HepG2 (cell line): ENCODE results near the gene ATP9A. TPM values are rescaled to one million over a fixed set of nuclear protein-coding genes. Genes with fewer than 3 reads are reported as not detected.

Source experiments
- ARID2 ChIP-seq: sonication (generic); formaldehyde crosslinking; IDR thresholded peaks from 2 replicates; pipeline ENCODE4 v1.8.1; 2022; ENCODE audit warnings: mild to moderate bottlenecking, missing genetic modification reagents, borderline replicate concordance
- BCL6 ChIP-seq: IDR thresholded peaks from 2 replicates; pipeline ENCODE4 v1.6.1; 2016; ENCODE audit warnings: missing genetic modification reagents, missing compliant biosample characterization
- CENPX ChIP-seq: sonication (generic); formaldehyde crosslinking; IDR thresholded peaks from 2 replicates; pipeline ENCODE4 v1.9.0; 2021; ENCODE audit warnings: mild to moderate bottlenecking, missing genetic modification reagents, moderate library complexity
- EED ChIP-seq: sonication (generic); formaldehyde crosslinking; IDR thresholded peaks from 2 replicates; pipeline ENCODE4 v1.5.0; 2020; ENCODE audit warnings: mild to moderate bottlenecking, missing genetic modification reagents
- EHMT2 ChIP-seq: fragments of 200-600 bp; sonication (generic); IDR thresholded peaks from 2 replicates; pipeline ENCODE4 v1.7.0; 2017; ENCODE audit warnings: antibody characterized with exemption, low read depth, low read length, borderline replicate concordance
- KLF16 ChIP-seq, 2 experiments: sonication (generic) in 1 of 2; formaldehyde crosslinking in 1 of 2; IDR thresholded peaks; 2 replicates each; pipeline versions ENCODE4 v1.6.1 to v1.8.0; 2016 to 2023; ENCODE audit warnings: missing genetic modification reagents in 2 of 2, missing compliant biosample characterization in 1 of 2
- MBNL3 ChIP-seq: fragments of 250-450 bp; sonication (Bioruptor Pico); conservative IDR thresholded peaks from 2 replicates; pipeline ENCODE4 v1.8.0; 2022; ENCODE audit warnings: mild to moderate bottlenecking, inconsistent platforms
- PAX8 ChIP-seq: sonication (generic); formaldehyde crosslinking; IDR thresholded peaks from 2 replicates; pipeline ENCODE4 v1.8.0; 2022; ENCODE audit warnings: mild to moderate bottlenecking, missing genetic modification reagents, borderline replicate concordance
- PRDM4 ChIP-seq: sonication (generic); formaldehyde crosslinking; IDR thresholded peaks from 2 replicates; pipeline ENCODE4 v1.9.0; 2021; ENCODE audit warnings: missing genetic modification reagents, borderline replicate concordance
- RBFOX2 ChIP-seq: fragments of 200-400 bp; formaldehyde crosslinking; IDR thresholded peaks from 2 replicates; pipeline ENCODE4 v1.6.1; 2017; ENCODE audit warnings: low read depth, mild to moderate bottlenecking, low read length
- SPEN ChIP-seq: sonication (generic); formaldehyde crosslinking; IDR thresholded peaks from 2 replicates; pipeline ENCODE4 v1.5.1; 2020; ENCODE audit warnings: low read depth, mild to moderate bottlenecking, missing genetic modification reagents
- SSRP1 ChIP-seq: IDR thresholded peaks from 2 replicates; pipeline ENCODE4 v1.6.1; 2016; ENCODE audit warnings: control low read depth
- TGIF2 ChIP-seq: IDR thresholded peaks from 2 replicates; pipeline ENCODE4 v1.6.1; 2016; ENCODE audit warnings: control low read depth, missing compliant biosample characterization
- UBTF ChIP-seq: sonication (generic); formaldehyde crosslinking; IDR thresholded peaks from 2 replicates; pipeline ENCODE4 v1.4.0; 2020; ENCODE audit warnings: mild to moderate bottlenecking, missing genetic modification reagents
- WIZ ChIP-seq: sonication (generic); formaldehyde crosslinking; IDR thresholded peaks from 2 replicates; pipeline ENCODE4 v1.5.1; 2020; ENCODE audit warnings: mild to moderate bottlenecking, missing genetic modification reagents
- ZFP82 ChIP-seq: sonication (generic); formaldehyde crosslinking; IDR thresholded peaks from 2 replicates; pipeline ENCODE4 v1.5.1; 2020; ENCODE audit warnings: mild to moderate bottlenecking, missing genetic modification reagents, borderline replicate concordance
- ZNF232 ChIP-seq: sonication (generic); formaldehyde crosslinking; IDR thresholded peaks from 2 replicates; pipeline ENCODE4 v1.4.0; 2020; ENCODE audit warnings: missing genetic modification reagents, borderline replicate concordance
- ZNF329 ChIP-seq: sonication (generic); formaldehyde crosslinking; IDR thresholded peaks from 2 replicates; pipeline ENCODE4 v1.9.0; 2021; ENCODE audit warnings: low read depth, mild to moderate bottlenecking, missing genetic modification reagents
- ZNF331 ChIP-seq: sonication (generic); formaldehyde crosslinking; IDR thresholded peaks from 2 replicates; pipeline ENCODE4 v1.4.0; 2020; ENCODE audit warnings: missing genetic modification reagents
- ZNF350 ChIP-seq: sonication (generic); formaldehyde crosslinking; IDR thresholded peaks from 2 replicates; pipeline ENCODE4 v1.4.0; 2020; ENCODE audit warnings: mild to moderate bottlenecking, low read depth, missing genetic modification reagents, borderline replicate concordance
- ZNF501 ChIP-seq: sonication (generic); formaldehyde crosslinking; IDR thresholded peaks from 2 replicates; pipeline ENCODE4 v1.5.1; 2020; ENCODE audit warnings: mild to moderate bottlenecking, moderate library complexity, missing genetic modification reagents
- polyA plus RNA-seq, 8 experiments: library from polyadenylated mRNA; depleted of rRNA in 3 of 8; stranded (reverse) in 7 of 8; unstranded in 1 of 8; fragments of >200 nt; fragmentation: Illumina TruSeq in 4 of 8; extraction: Trizol in 4 of 8; gene quantifications; 2 replicates each; pipeline versions ENCODE4 v1.2.1 to v1.2.3, GENCODE V29; 2011 to 2016; ENCODE audit warnings: low read depth in 4 of 8, missing spikeins in 1 of 8, mixed read lengths in 1 of 8; ENCODE audit not compliant: insufficient read depth in 1 of 8
- total RNA-seq, 5 experiments: library from RNA; depleted of rRNA; stranded (reverse); fragments of >200 nt; fragmentation: Illumina TruSeq; extraction: Trizol; gene quantifications; 2 replicates each; pipeline ENCODE4 v1.2.3, GENCODE V29; 2016; ENCODE audit warnings: low read depth in 1 of 5
- TF ChIP-seq, protein P1 (sequence below): sonication (generic); formaldehyde crosslinking; IDR thresholded peaks from 2 replicates; pipeline ENCODE4 v1.4.0; 2020; ENCODE audit warnings: missing genetic modification reagents, borderline replicate concordance
- TF ChIP-seq, protein P2 (sequence below): sonication (generic); formaldehyde crosslinking; IDR thresholded peaks from 2 replicates; pipeline ENCODE4 v1.5.1; 2020; ENCODE audit warnings: missing genetic modification reagents, mild to moderate bottlenecking, borderline replicate concordance

Gene ATP9A
- total and polyA plus RNA-seq, 2 of the 13 experiments (the other 11 are each of a cell fraction or from before 2014, with no cell fraction given): 11.8 to 18.5 TPM

- TF ChIP-seq SSRP1 (peak; percentile 54; the same call in 1 of the 2 replicates), CENPX (no peak), ARID2 (CRISPR knock-in tag) (no peak), WIZ (CRISPR knock-in tag) (no peak), MBNL3 (CRISPR knock-in tag) (no peak), TGIF2 (CRISPR knock-in tag) (no peak), ZNF350 (no peak), EHMT2 (0 out of 2 replicates have a peak, but pooled peaks have one; percentile 17), PAX8 (CRISPR knock-in tag) (no peak), ZNF329 (no peak), ZFP82 (no peak), EED (CRISPR knock-in tag) (no peak), RBFOX2 (no peak), UBTF (CRISPR knock-in tag) (no peak), ZNF232 (CRISPR knock-in tag) (no peak), ZNF501 (CRISPR knock-in tag) (no peak), KLF16 (CRISPR knock-in tag; IDR thresholded peaks at IDR 0.05) (no peak), PRDM4 (CRISPR knock-in tag) (no peak), SPEN (CRISPR knock-in tag) (no peak), ZNF331 (CRISPR knock-in tag) (no peak; the same call in 1 of the 2 replicates), BCL6 (CRISPR knock-in tag) (0 out of 2 replicates have a peak, but pooled peaks have one; percentile 29)
- TF ChIP-seq, protein P1, sequence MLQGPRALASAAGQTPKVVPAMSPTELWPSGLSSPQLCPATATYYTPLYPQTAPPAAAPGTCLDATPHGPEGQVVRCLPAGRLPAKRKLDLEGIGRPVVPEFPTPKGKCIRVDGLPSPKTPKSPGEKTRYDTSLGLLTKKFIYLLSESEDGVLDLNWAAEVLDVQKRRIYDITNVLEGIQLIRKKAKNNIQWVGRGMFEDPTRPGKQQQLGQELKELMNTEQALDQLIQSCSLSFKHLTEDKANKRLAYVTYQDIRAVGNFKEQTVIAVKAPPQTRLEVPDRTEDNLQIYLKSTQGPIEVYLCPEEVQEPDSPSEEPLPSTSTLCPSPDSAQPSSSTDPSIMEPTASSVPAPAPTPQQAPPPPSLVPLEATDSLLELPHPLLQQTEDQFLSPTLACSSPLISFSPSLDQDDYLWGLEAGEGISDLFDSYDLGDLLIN: no peak
- TF ChIP-seq, protein P2, sequence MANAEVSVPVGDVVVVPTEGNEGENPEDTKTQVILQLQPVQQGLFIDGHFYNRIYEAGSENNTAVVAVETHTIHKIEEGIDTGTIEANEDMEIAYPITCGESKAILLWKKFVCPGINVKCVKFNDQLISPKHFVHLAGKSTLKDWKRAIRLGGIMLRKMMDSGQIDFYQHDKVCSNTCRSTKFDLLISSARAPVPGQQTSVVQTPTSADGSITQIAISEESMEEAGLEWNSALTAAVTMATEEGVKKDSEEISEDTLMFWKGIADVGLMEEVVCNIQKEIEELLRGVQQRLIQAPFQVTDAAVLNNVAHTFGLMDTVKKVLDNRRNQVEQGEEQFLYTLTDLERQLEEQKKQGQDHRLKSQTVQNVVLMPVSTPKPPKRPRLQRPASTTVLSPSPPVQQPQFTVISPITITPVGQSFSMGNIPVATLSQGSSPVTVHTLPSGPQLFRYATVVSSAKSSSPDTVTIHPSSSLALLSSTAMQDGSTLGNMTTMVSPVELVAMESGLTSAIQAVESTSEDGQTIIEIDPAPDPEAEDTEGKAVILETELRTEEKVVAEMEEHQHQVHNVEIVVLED (CRISPR knock-in tag): no peak
Observed at GRCh38 chr20:51725584-51726176, 42.5 kb downstream of the ATP9A start (continued).
